K562 treated with DMSO at 1 percent for 4 hours (cell line): ENCODE measurements around the gene TMEM115. TPM values are rescaled to one million over a fixed set of nuclear protein-coding genes. Genes with fewer than 3 reads are reported as not detected.

Experiments used
- total RNA-seq: library from RNA; unstranded; fragments of 300-600 nt; gene quantifications from 2 replicates; pipeline ENCODE4 v1.2.3, GENCODE V29; 2022; ENCODE audit not compliant: insufficient read depth

The TMEM115 gene
- 26.6 and 33.3 TPM in 2 replicates for total RNA-seq

GRCh38 chr3:50358911-50359759 is at the start of gene TMEM115:
Gene TMEM115 (minus strand): TSS chr3:50359521. CDS start chr3:50359063, 458 bp downstream.

GRCh38 chr3:50350527-50351322 is 8.6 kb downstream of the TMEM115 start, which contains the start of the genes CYB561D2 and NPRL2:
Gene CYB561D2 (plus strand): TSS chr3:50350862. CDS start chr3:50351434, 572 bp downstream.
Gene NPRL2 (minus strand): TSS chr3:50350775. CDS start chr3:50350652, 123 bp downstream.

GRCh38 chr3:50345586-50346234 is 13.6 kb downstream of the TMEM115 start, which contains the start of gene ZMYND10:
Gene ZMYND10 (minus strand): TSS chr3:50345732. CDS start chr3:50345579, 153 bp downstream.

GRCh38 chr3:50340448-50341329 is 18.6 kb downstream of the TMEM115 start, which contains the start of gene RASSF1:
Gene RASSF1 (minus strand): TSS chr3:50340836. CDS start chr3:50340805, 31 bp downstream.

GRCh38 chr3:50327943-50328691 is 31.2 kb downstream of the TMEM115 start, which contains the start of gene TUSC2:
Gene TUSC2 (minus strand): TSS chr3:50328223. CDS start chr3:50328099, 124 bp downstream.

GRCh38 chr3:50322386-50323091 is 36.8 kb downstream of the TMEM115 start, which contains the start of gene HYAL2:
Gene HYAL2 (minus strand): TSS chr3:50322745. CDS start chr3:50320489, 2,256 bp downstream.

Other genes starting within 250 kb of the TMEM115 start
- 2.4 and 3.7 TPM in 2 replicates for gene SEMA3F, start 204.2 kb downstream of the TMEM115 start, total RNA-seq
- gene GNAT1, start 167.9 kb downstream of the TMEM115 start, total RNA-seq = not detected in 2 replicates
- gene SLC38A3, start 154.2 kb downstream of the TMEM115 start, total RNA-seq = not detected in 2 replicates
- 85.7 and 91.4 TPM in 2 replicates for gene GNAI2, start 123.3 kb downstream of the TMEM115 start, total RNA-seq
- 2.9 and 3.8 TPM in 2 replicates for gene SEMA3B, start 90.4 kb downstream of the TMEM115 start, total RNA-seq
- gene LSMEM2, start 80.4 kb downstream of the TMEM115 start, total RNA-seq = 0.47 TPM in 1 of 2 replicates, not detected in the other
- gene IFRD2, start 67.1 kb downstream of the TMEM115 start, total RNA-seq = 36.1 and 41.2 TPM in 2 replicates
- gene HYAL3, start 60.1 kb downstream of the TMEM115 start, total RNA-seq = 11.0 and 12.0 TPM in 2 replicates
- 9.2 and 10.6 TPM in 2 replicates for gene NAA80, start 60.1 kb downstream of the TMEM115 start, total RNA-seq
- 3.6 and 4.9 TPM in 2 replicates for gene HYAL1, start 55.9 kb downstream of the TMEM115 start, total RNA-seq
- gene HYAL2, start 36.8 kb downstream of the TMEM115 start, total RNA-seq = 7.4 and 12.3 TPM in 2 replicates
- gene TUSC2, start 31.3 kb downstream of the TMEM115 start, total RNA-seq = 29.7 and 46.9 TPM in 2 replicates
- 75.6 and 80.3 TPM in 2 replicates for gene RASSF1, start 18.7 kb downstream of the TMEM115 start, total RNA-seq
- 1.7 and 2.7 TPM in 2 replicates for gene ZMYND10, start 13.8 kb downstream of the TMEM115 start, total RNA-seq
- gene NPRL2, start 8.7 kb downstream of the TMEM115 start, total RNA-seq = 28.9 and 35.2 TPM in 2 replicates
- gene CYB561D2, start 8.7 kb downstream of the TMEM115 start, total RNA-seq = 9.7 and 11.7 TPM in 2 replicates
- gene CACNA2D2, start 144.1 kb upstream of the TMEM115 start, total RNA-seq = 0.35 TPM in 1 of 2 replicates, not detected in the other
- gene C3orf18, start 208.2 kb upstream of the TMEM115 start, total RNA-seq = 2.2 and 7.2 TPM in 2 replicates
- 8.9 and 10.4 TPM in 2 replicates for gene HEMK1, start 210.0 kb upstream of the TMEM115 start, total RNA-seq